Activated CD8-positive, alpha-beta memory T cell treated with anti-CD3 and anti-CD28 coated beads, Interleukin-2, amount 10 ng/mL, durations not matched to agents 7 days and 5 days (primary cell): ENCODE results near the gene PROK2. TPM values are rescaled to one million over a fixed set of nuclear protein-coding genes. Genes with fewer than 3 reads are reported as not detected.

Experiments used
- ATAC-seq: fragments of 150-1000 bp; cut with Tn5 transposase; one replicate; pipeline ENCODE4 v1.10.0; 2021; ENCODE audit warnings: moderate library complexity
- CTCF ChIA-PET: fragments of 350-600 bp; sonication (Branson Sonifier 250); formaldehyde crosslinking; loops from one replicate; lab custom pipeline; 2021; ENCODE audit warnings: antibody characterized with exemption; lab: Charles Lee
- DNase-seq: peaks from one replicate; pipeline ENCODE4 v3.0.0-alpha.2; 2020
- H3K27ac Mint-ChIP-seq: one replicate; pipeline ENCODE4 v1.8.0; 2021; ENCODE audit warnings: mild to moderate bottlenecking, mixed read lengths
- H3K27me3 Mint-ChIP-seq: one replicate; pipeline ENCODE4 v1.8.0; 2021; ENCODE audit warnings: mixed read lengths
- H3K36me3 Mint-ChIP-seq: one replicate; pipeline ENCODE4 v1.8.0; 2021; ENCODE audit warnings: mild to moderate bottlenecking, mixed read lengths
- H3K4me1 Mint-ChIP-seq: one replicate; pipeline ENCODE4 v1.8.0; 2021; ENCODE audit warnings: mixed read lengths
- H3K4me3 Mint-ChIP-seq: one replicate; pipeline ENCODE4 v1.8.0; 2021; ENCODE audit warnings: mild to moderate bottlenecking, moderate library complexity, mixed read lengths
- H3K9me3 Mint-ChIP-seq: one replicate; pipeline ENCODE4 v1.8.0; 2022; ENCODE audit warnings: low read depth, mixed read lengths
- total RNA-seq, 2 experiments: library from RNA; stranded (reverse); gene quantifications; one replicate each; pipeline ENCODE4 v1.2.3, GENCODE V29; 2021

Gene PROK2
- total RNA-seq, 2 experiments from 2014 or later: 3.1 to 3.4 TPM

DNA sequence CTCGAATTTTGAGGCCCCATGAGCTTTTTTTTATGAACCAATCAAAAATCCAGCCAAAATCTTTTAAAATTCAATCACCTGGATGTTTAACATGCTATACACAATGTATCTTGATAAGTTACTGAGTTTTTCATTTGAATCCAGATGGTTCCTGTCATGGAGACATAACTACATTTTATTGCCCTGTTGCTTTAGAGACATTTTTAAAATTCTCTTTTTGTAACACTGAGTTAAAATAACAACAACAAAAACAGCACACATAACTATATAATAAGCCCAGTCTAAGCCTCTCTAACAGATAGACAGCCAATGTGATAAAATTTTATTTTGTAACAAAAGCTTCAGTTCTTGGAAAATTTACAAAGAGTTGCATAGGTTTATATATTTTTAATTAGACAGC lies 1.8 kb downstream of the PROK2 start:
- ATAC-seq: no peak
- Mint-ChIP-seq H3K27ac (no peak overlapping the region), H3K9me3 (no peaks in the 10 kb centered on the region), H3K36me3 (peaks cover 2% of the 10 kb centered on the region), H3K27me3 (peaks cover 60% of the 10 kb centered on the region), H3K4me1 (peaks cover 51% of the 10 kb centered on the region), H3K4me3 (no peak overlapping the region)
- DNase-seq: no peak
- CTCF ChIA-PET: interaction anchor here (1.7 to 3.5 kb wide), 3 partner anchors 55 to 92 kb away, joined by 5 to 22 read pairs (median 7); no protein-coding TSS in a partner anchor

DNA sequence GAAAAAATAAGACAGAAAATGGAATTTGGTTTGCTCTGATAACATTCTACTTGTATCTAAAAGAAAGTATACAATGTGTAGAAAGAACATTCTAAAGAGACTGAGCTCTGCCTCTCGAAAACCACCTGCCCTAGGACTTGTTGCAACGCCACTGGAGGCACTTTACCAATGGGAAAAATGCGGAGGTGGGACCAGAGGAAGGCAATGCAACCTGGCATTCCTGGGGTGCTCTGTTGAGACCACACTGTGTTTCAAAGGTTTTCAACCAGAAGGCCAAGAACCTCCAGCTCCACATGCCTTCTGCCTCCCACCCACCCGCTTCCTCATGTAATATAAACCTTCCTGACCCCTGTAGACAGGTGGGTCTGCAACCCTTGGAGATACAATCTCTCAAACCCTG lies 4.5 kb downstream of the PROK2 start:
- DNase-seq (no peak), ATAC-seq (no peak)
- H3K27ac Mint-ChIP-seq: peak overlapping the region; percentile 72
- H3K4me3 Mint-ChIP-seq: no peak overlapping the region
- no peaks in the 10 kb centered on the region for H3K9me3 Mint-ChIP-seq
- peaks cover 55% of the 10 kb centered on the region for H3K4me1 Mint-ChIP-seq
- CTCF ChIA-PET: interaction anchor here (1.0 to 1.3 kb wide), 2 partner anchors 50 to 79 kb away, joined by 3 to 4 read pairs; no protein-coding TSS in a partner anchor
- H3K27me3 Mint-ChIP-seq: peaks cover 35% of the 10 kb centered on the region
- peaks cover 2% of the 10 kb centered on the region for H3K36me3 Mint-ChIP-seq

DNA sequence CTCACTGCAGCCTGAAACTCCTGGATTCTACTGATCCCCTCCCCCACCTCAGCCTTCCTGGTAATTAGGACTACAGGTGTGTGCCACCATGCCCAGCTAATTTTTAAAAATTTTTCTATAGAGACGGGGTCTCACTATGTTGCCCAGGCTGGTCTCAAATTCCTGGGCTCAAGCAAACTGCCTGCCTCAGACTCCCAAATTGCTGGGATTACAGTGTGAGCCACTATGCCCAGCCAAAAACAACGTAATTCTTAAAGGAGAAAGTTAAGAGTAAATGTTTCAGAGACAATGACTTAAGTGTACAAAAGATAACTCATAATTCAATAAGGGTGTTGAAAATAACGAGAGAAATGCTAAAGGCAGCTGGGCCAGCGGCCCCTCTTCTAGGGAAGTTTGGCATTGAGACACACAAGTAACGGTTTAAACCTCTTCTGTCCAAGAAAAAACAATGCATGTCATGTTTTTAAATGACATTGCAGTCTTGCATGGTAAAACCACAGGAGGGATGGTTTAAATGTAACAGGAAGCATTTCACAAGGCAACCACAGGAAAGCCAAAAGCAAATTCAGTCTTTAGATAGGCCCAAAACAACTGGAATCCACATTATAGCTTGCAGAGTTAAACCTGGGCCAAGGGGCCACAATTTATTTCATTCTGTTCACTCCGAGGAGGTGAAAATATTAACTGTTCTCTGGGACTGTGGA lies 5.1 kb downstream of the PROK2 start:
- Mint-ChIP-seq H3K4me3 (no peak overlapping the region), H3K27ac (peak overlapping the region; percentile 72), H3K36me3 (peaks cover 2% of the 10 kb centered on the region), H3K9me3 (no peaks in the 10 kb centered on the region), H3K27me3 (peaks cover 32% of the 10 kb centered on the region), H3K4me1 (peaks cover 55% of the 10 kb centered on the region)
- DNase-seq (no peak), ATAC-seq (peak; percentile 20)
- CTCF ChIA-PET: interaction anchor here (1.0 to 1.3 kb wide), 2 partner anchors 49 to 79 kb away, joined by 3 to 4 read pairs; no protein-coding TSS in a partner anchor

GRCh38 chr3:71778353-71778752 lies 6.6 kb downstream of the PROK2 start:
- Mint-ChIP-seq H3K27ac (peak overlapping the region; percentile 72), H3K4me3 (no peak overlapping the region), H3K9me3 (no peaks in the 10 kb centered on the region), H3K27me3 (peaks cover 22% of the 10 kb centered on the region), H3K4me1 (peaks cover 44% of the 10 kb centered on the region), H3K36me3 (peaks cover 3% of the 10 kb centered on the region)
- ATAC-seq (peak; percentile 76), DNase-seq (no peak)
- CTCF ChIA-PET: interaction anchor here (0.8 to 1.7 kb wide), 2 partner anchors 25 to 54 kb away, joined by 3 to 4 read pairs; partner anchors contain the start of gene GPR27

- CTCF ChIA-PET: interaction anchor here (1.5 to 3.3 kb wide), 2 partner anchors 47 to 66 kb away, joined by 3 to 12 read pairs; no protein-coding TSS in a partner anchor
- Mint-ChIP-seq H3K27ac (no peak overlapping the region), H3K4me1 (peaks cover 43% of the 10 kb centered on the region), H3K4me3 (no peak overlapping the region), H3K27me3 (peaks cover 13% of the 10 kb centered on the region), H3K9me3 (no peaks in the 10 kb centered on the region), H3K36me3 (peaks cover 3% of the 10 kb centered on the region)
- no peak for ATAC-seq
- DNase-seq: no peak
These were observed 8.4 kb downstream of the PROK2 start for GRCh38 chr3:71776538-71776937.

DNA sequence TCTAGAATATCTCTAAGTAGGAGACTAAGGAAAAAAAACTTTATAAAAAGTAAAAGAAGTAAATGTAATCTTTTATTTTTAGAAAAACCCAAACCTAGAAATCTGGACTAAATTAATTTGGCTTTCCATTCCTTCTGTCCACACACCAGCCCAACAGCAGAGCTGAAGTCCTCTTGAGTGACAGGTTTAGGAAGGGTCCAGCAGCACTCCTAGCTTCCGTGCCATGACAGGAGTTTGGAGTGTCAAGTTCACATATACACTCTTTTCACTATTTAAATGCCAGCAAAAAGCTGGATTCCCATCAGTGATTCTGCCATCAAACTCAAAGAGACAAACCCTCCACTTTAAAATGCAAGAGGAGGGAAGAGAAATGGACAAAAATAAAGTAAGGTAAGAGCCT lies 13.1 kb downstream of the PROK2 start:
- Mint-ChIP-seq H3K27ac (no peak overlapping the region), H3K4me3 (no peak overlapping the region), H3K9me3 (no peaks in the 10 kb centered on the region), H3K4me1 (peaks cover 10% of the 10 kb centered on the region), H3K36me3 (peaks cover 3% of the 10 kb centered on the region), H3K27me3 (peaks cover 15% of the 10 kb centered on the region)
- ATAC-seq (no peak), DNase-seq (no peak)
- CTCF ChIA-PET: interaction anchor here (1.5 kb wide), 1 partner anchor 9 kb away, joined by 4 read pairs; no protein-coding TSS in a partner anchor

GRCh38 chr3:71771126-71771525 lies 13.8 kb downstream of the PROK2 start:
- no peaks in the 10 kb centered on the region for H3K9me3 Mint-ChIP-seq
- no peak overlapping the region for H3K4me3 Mint-ChIP-seq
- CTCF ChIA-PET: no interaction called here
- no peak overlapping the region for H3K27ac Mint-ChIP-seq
- DNase-seq: no peak
- H3K36me3 Mint-ChIP-seq: peaks cover 3% of the 10 kb centered on the region
- ATAC-seq: no peak
- peaks cover 15% of the 10 kb centered on the region for H3K27me3 Mint-ChIP-seq
- H3K4me1 Mint-ChIP-seq: peaks cover 6% of the 10 kb centered on the region

GRCh38 chr3:71763426-71763825 lies 21.5 kb downstream of the PROK2 start:
- DNase-seq: no peak
- CTCF ChIA-PET: interaction anchor here (1.0 to 1.6 kb wide), 4 partner anchors 9 to 34 kb away, joined by 3 to 5 read pairs (median 4); no protein-coding TSS in a partner anchor
- Mint-ChIP-seq H3K27me3 (peaks cover 19% of the 10 kb centered on the region), H3K9me3 (no peaks in the 10 kb centered on the region), H3K27ac (no peak overlapping the region), H3K4me3 (no peak overlapping the region), H3K4me1 (no peaks in the 10 kb centered on the region), H3K36me3 (no peaks in the 10 kb centered on the region)
- no peak for ATAC-seq

DNA sequence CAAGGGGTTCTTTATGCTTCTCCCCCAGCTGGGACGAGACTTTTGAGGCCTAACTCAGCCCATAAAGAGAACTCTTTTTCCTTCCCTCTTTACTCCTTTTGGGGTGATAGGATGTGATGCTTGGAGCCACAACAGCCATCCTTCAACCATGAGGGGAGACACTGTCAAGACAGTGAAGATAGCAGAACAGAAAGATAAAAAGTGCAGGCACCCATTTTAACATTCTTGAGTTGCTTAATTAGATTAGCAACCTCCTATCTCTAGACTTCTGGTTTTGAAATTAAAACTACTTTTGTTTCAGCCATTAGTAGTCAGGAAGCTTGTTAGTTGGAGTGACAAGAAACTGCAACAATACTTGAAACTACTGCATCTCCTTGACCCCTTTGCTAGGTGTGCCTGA lies 24.8 kb downstream of the PROK2 start:
- no peak for ATAC-seq
- peaks cover 2% of the 10 kb centered on the region for H3K4me1 Mint-ChIP-seq
- peaks cover 43% of the 10 kb centered on the region for H3K27me3 Mint-ChIP-seq
- no peaks in the 10 kb centered on the region for H3K9me3 Mint-ChIP-seq
- H3K27ac Mint-ChIP-seq: no peak overlapping the region
- CTCF ChIA-PET: interaction anchor here (1.3 kb wide), 1 partner anchor 30 kb away, joined by 3 read pairs; no protein-coding TSS in a partner anchor
- no peaks in the 10 kb centered on the region for H3K36me3 Mint-ChIP-seq
- no peak for DNase-seq
- no peak overlapping the region for H3K4me3 Mint-ChIP-seq

DNA sequence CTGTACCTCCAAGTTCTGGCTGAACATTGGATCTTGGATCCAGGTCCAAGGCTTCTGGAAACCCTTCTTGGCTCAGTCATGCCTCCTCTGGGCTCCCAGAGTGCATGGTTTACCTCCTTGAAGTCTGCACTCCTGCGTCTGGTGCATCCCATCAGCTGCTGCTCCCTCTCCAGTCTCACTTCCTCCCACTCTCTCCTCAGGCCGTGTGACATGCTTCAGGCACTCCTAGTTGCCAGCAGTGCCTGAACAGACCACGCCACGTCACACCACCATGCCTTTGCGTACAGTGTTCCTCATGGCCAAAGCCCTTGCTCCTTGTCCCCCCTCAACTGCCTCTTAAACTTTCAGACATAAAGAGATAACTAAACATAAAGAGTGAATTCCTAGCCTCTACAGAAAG lies 25.5 kb downstream of the PROK2 start:
- Mint-ChIP-seq H3K4me1 (peaks cover 3% of the 10 kb centered on the region), H3K4me3 (no peak overlapping the region)
- CTCF ChIA-PET: interaction anchor here (1.3 kb wide), 1 partner anchor 29 kb away, joined by 3 read pairs; no protein-coding TSS in a partner anchor

GRCh38 chr3:71758091-71758490 lies 26.9 kb downstream of the PROK2 start:
- Mint-ChIP-seq H3K4me3 (no peak overlapping the region), H3K27ac (no peak overlapping the region), H3K27me3 (peaks cover 45% of the 10 kb centered on the region), H3K9me3 (no peaks in the 10 kb centered on the region), H3K36me3 (no peaks in the 10 kb centered on the region), H3K4me1 (peaks cover 3% of the 10 kb centered on the region)
- DNase-seq (no peak), ATAC-seq (no peak)
- CTCF ChIA-PET: no interaction called here

More for the DNA sequence above, 25.5 kb downstream of the PROK2 start:
- DNase-seq: no peak
- H3K36me3 Mint-ChIP-seq: no peaks in the 10 kb centered on the region
- no peak for ATAC-seq
- H3K27ac Mint-ChIP-seq: no peak overlapping the region
- H3K9me3 Mint-ChIP-seq: no peaks in the 10 kb centered on the region
- peaks cover 47% of the 10 kb centered on the region for H3K27me3 Mint-ChIP-seq

DNA sequence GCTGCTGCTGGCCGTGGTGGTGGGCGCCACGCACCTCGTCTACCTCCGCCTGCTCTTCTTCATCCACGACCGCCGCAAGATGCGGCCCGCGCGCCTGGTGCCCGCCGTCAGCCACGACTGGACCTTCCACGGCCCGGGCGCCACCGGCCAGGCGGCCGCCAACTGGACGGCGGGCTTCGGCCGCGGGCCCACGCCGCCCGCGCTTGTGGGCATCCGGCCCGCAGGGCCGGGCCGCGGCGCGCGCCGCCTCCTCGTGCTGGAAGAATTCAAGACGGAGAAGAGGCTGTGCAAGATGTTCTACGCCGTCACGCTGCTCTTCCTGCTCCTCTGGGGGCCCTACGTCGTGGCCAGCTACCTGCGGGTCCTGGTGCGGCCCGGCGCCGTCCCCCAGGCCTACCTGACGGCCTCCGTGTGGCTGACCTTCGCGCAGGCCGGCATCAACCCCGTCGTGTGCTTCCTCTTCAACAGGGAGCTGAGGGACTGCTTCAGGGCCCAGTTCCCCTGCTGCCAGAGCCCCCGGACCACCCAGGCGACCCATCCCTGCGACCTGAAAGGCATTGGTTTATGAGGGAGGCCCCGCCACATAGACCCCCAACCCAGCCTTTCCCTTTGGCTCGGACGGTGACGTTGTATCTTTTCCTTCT lies 30.2 kb downstream of the PROK2 start:
- H3K9me3 Mint-ChIP-seq: no peaks in the 10 kb centered on the region
- CTCF ChIA-PET: interaction anchor here (1.0 kb wide), 1 partner anchor 26 kb away, joined by 6 read pairs; no protein-coding TSS in a partner anchor
- peaks cover 3% of the 10 kb centered on the region for H3K4me1 Mint-ChIP-seq
- DNase-seq (no peak), ATAC-seq (no peak)
- no peak overlapping the region for H3K27ac Mint-ChIP-seq
- peaks cover 57% of the 10 kb centered on the region for H3K27me3 Mint-ChIP-seq
- peak overlapping the region; percentile 49 for H3K4me3 Mint-ChIP-seq
- H3K36me3 Mint-ChIP-seq: peaks cover 2% of the 10 kb centered on the region
